ENCODE measurements around the gene SQOR. TPM values are rescaled to one million over a fixed set of nuclear protein-coding genes. Genes with fewer than 3 reads are reported as not detected.
"Not testable (repeated sequence)": the region's sequence is repeated elsewhere in the genome, so short reads cannot be mapped to it uniquely, and the experiment has no call there.

SQOR gene
- polyA plus RNA-seq, 10 donors = 2.2 to 5.9 (median 3.6) TPM

- DNase-seq = peak in 1 of 3 donors; percentile 75
Observed at GRCh38 chr15:45630917-45631691, 3.7 kb upstream of the SQOR start.

GRCh38 chr15:45631776-45632175, 3.1 kb upstream of the SQOR start:
- no peak for DNase-seq

- DNase-seq = peak in 2 of 3 donors; percentile 24 to 73
Observed at GRCh38 chr15:45635191-45635638, 386 bp downstream of the SQOR start.

- no peak for DNase-seq
Observed at GRCh38 chr15:45635763-45636292, 999 bp downstream of the SQOR start.

- DNase-seq = no peak
Observed at GRCh38 chr15:45637141-45637540, 2.3 kb downstream of the SQOR start.

GRCh38 chr15:45637552-45638033, 2.8 kb downstream of the SQOR start:
- DNase-seq = peak; percentile 65 to 85 (median 70)

GRCh38 chr15:45640616-45641015, 5.8 kb downstream of the SQOR start:
- peak in 1 of 3 donors; percentile 67 for DNase-seq

GRCh38 chr15:45641374-45641781, 6.5 kb downstream of the SQOR start:
- peak; percentile 34 to 71 (median 58) for DNase-seq

GRCh38 chr15:45641999-45642932, 7.4 kb downstream of the SQOR start:
- peak; percentile 32 to 66 (median 38) for DNase-seq

- DNase-seq = no peak
Observed at GRCh38 chr15:45644437-45644836, 9.6 kb downstream of the SQOR start.

- DNase-seq = no peak
Observed at GRCh38 chr15:45645026-45645980, 10.5 kb downstream of the SQOR start.

GRCh38 chr15:45646220-45646619, 11.4 kb downstream of the SQOR start:
- no peak for DNase-seq

GRCh38 chr15:45647828-45648227, 13.0 kb downstream of the SQOR start:
- DNase-seq = no peak

GRCh38 chr15:45648521-45649200, 13.8 kb downstream of the SQOR start:
- no peak for DNase-seq

- not testable (repeated sequence) for DNase-seq
Observed at GRCh38 chr15:45650007-45650406, 15.2 kb downstream of the SQOR start.

- DNase-seq = no peak
Observed at GRCh38 chr15:45650889-45651525, 16.2 kb downstream of the SQOR start.

- no peak for DNase-seq
Observed at GRCh38 chr15:45653702-45654424, 19.0 kb downstream of the SQOR start.

GRCh38 chr15:45654749-45655148, 19.9 kb downstream of the SQOR start:
- no peak for DNase-seq

- no peak for DNase-seq
Observed at GRCh38 chr15:45657254-45657653, 22.4 kb downstream of the SQOR start.
